SH-SY5Y (cell line): ENCODE results near the gene STRAP.

Experiments
- GATA2 ChIP-seq: IDR thresholded peaks from 2 replicates; pipeline ENCODE4 v1.6.1; 2011; ENCODE audit warnings: mild to moderate bottlenecking, low read depth, low read length
- GATA3 ChIP-seq: IDR thresholded peaks from 2 replicates; pipeline ENCODE4 v1.6.1; 2011; ENCODE audit warnings: low read depth, mild to moderate bottlenecking, low read length, moderate library complexity

DNA sequence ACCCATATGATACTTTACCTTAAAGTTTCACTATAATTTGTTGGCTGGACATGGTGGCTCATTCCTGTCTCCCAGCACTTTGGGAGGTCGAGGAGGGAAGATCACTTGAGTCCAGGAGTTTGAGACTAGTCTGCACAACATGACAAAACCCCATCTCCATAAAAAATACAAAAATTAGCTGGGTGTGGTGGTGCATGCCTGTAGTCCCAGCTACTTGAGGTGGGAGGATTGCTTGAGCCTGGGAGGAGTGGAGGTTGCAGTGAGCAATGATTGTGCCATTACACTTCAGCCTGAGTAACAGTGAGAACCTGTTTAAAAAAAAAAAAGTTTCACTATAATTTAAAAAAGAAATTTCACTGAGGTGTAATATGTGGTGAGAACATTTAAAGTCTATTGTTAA lies 50.1 kb downstream of the STRAP start:
- no peak for TF ChIP-seq GATA3
- TF ChIP-seq GATA2: no peak
